K562 (cell line): ENCODE measurements around the gene ILF3.

Experiments used
- GABPA ChIP-seq: fragments of 200-800 bp; sonication (Bioruptor generic); conservative IDR thresholded peaks from 2 replicates; pipeline ENCODE4 v1.6.1; 2016; ENCODE audit warnings: low read depth, missing genetic modification characterization, missing compliant biosample characterization
- NR3C1 ChIP-seq: sonication (generic); formaldehyde crosslinking; IDR thresholded peaks from 2 replicates; pipeline ENCODE4 v1.8.1; 2022; ENCODE audit warnings: missing genetic modification reagents
- NRF1 ChIP-seq, 2 experiments: fragments of 450-650 bp; IDR thresholded peaks in 1 of 2; conservative IDR thresholded peaks in 1 of 2; 2 replicates each; pipeline ENCODE4 v1.6.1; 2014; ENCODE audit warnings: mild to moderate bottlenecking in 2 of 2
- POLR2A ChIP-seq: fragments of 450-650 bp; conservative IDR thresholded peaks from 2 replicates; pipeline ENCODE4 v1.6.1; 2016
- RCOR1 ChIP-seq, 2 experiments: IDR thresholded peaks; 2 replicates each; pipeline ENCODE4 v1.6.1; 2012; ENCODE audit warnings: low read depth in 2 of 2, low read length in 2 of 2, borderline replicate concordance in 1 of 2, improper control_type of control experiment in 1 of 2
- ZC3H11A ChIP-seq: IDR thresholded peaks from 2 replicates; pipeline ENCODE4 v1.6.1; 2012; ENCODE audit warnings: low read depth, low read length, improper control_type of control experiment
- ZFX ChIP-seq: sonication (generic); formaldehyde crosslinking; IDR thresholded peaks from 2 replicates; pipeline ENCODE4 v1.8.0; 2022; ENCODE audit warnings: mild to moderate bottlenecking, missing genetic modification reagents, moderate library complexity
- ZNF717 ChIP-seq: fragments of 250-450 bp; sonication (Bioruptor Pico); IDR thresholded peaks from 2 replicates; pipeline ENCODE4 v1.5.0; 2021
- TF ChIP-seq, protein P1 (sequence below): fragments of 250-450 bp; sonication (Bioruptor Pico); IDR thresholded peaks from 2 replicates; pipeline ENCODE4 v1.4.0; 2020; ENCODE audit warnings: mild to moderate bottlenecking, moderate library complexity
- TF ChIP-seq, protein P2 (sequence below), 3 experiments: IDR thresholded peaks in 2 of 3; conservative IDR thresholded peaks in 1 of 3; 2 replicates each; pipeline ENCODE4 v1.5.1; 2011 to 2012; ENCODE audit warnings: low read length in 3 of 3, mild to moderate bottlenecking in 3 of 3, control low read depth in 2 of 3, improper control_type of control experiment in 1 of 3, inconsistent platforms in 1 of 3, low read depth in 1 of 3, mixed read lengths in 1 of 3, moderate library complexity in 1 of 3; ENCODE audit not compliant: insufficient read depth in 2 of 3
- TF ChIP-seq, protein P3 (sequence below), 2 experiments: fragments of 150-350 bp in 1 of 2; IDR thresholded peaks; 2 replicates each; pipeline ENCODE4 v1.6.1; 2012 to 2016; ENCODE audit warnings: low read depth in 2 of 2, low read length in 2 of 2, mild to moderate bottlenecking in 1 of 2, moderate library complexity in 1 of 2

DNA sequence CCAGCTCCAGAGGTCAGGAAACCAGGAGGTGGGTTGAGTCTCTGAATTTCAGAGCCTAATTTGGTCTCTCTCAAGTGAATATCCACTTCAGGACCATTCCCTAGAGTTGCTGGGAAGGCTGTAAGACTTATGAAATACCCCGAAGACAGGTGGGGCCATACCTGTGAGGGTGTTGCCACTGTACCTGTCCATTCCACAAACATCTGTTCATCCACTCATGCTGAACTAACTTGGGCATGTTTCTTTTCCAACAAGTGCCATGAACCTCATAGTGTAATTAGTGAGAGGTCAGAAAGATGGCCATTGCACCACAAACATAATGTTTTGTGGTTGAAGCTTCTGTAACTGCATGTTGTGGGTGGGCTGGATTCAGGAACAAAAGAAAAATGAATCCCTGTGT, 7.8 kb downstream of the ILF3 start:
- no peak for TF ChIP-seq NRF1 (conservative IDR thresholded peaks at IDR 0.05 in 1 of 2, IDR thresholded peaks at IDR 0.05 in 1 of 2)
- TF ChIP-seq ZC3H11A = no peak
- TF ChIP-seq POLR2A = no peak
- no peak for TF ChIP-seq ZFX (CRISPR knock-in tag)
- TF ChIP-seq RCOR1 (IDR thresholded peaks at IDR 0.05; ENCODE audit: borderline replicate concordance in 1 of 2, low read depth in 2 of 2, low read length in 2 of 2) = no peak
- TF ChIP-seq, protein P1, sequence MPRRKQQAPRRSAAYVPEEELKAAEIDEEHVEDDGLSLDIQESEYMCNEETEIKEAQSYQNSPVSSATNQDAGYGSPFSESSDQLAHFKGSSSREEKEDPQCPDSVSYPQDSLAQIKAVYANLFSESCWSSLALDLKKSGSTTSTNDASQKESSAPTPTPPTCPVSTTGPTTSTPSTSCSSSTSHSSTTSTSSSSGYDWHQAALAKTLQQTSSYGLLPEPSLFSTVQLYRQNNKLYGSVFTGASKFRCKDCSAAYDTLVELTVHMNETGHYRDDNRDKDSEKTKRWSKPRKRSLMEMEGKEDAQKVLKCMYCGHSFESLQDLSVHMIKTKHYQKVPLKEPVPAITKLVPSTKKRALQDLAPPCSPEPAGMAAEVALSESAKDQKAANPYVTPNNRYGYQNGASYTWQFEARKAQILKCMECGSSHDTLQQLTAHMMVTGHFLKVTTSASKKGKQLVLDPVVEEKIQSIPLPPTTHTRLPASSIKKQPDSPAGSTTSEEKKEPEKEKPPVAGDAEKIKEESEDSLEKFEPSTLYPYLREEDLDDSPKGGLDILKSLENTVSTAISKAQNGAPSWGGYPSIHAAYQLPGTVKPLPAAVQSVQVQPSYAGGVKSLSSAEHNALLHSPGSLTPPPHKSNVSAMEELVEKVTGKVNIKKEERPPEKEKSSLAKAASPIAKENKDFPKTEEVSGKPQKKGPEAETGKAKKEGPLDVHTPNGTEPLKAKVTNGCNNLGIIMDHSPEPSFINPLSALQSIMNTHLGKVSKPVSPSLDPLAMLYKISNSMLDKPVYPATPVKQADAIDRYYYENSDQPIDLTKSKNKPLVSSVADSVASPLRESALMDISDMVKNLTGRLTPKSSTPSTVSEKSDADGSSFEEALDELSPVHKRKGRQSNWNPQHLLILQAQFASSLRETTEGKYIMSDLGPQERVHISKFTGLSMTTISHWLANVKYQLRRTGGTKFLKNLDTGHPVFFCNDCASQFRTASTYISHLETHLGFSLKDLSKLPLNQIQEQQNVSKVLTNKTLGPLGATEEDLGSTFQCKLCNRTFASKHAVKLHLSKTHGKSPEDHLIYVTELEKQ (CRISPR knock-in tag) = no peak
- TF ChIP-seq GABPA (tag) = no peak
- TF ChIP-seq NR3C1 (CRISPR knock-in tag) = no peak
- TF ChIP-seq, protein P2, sequence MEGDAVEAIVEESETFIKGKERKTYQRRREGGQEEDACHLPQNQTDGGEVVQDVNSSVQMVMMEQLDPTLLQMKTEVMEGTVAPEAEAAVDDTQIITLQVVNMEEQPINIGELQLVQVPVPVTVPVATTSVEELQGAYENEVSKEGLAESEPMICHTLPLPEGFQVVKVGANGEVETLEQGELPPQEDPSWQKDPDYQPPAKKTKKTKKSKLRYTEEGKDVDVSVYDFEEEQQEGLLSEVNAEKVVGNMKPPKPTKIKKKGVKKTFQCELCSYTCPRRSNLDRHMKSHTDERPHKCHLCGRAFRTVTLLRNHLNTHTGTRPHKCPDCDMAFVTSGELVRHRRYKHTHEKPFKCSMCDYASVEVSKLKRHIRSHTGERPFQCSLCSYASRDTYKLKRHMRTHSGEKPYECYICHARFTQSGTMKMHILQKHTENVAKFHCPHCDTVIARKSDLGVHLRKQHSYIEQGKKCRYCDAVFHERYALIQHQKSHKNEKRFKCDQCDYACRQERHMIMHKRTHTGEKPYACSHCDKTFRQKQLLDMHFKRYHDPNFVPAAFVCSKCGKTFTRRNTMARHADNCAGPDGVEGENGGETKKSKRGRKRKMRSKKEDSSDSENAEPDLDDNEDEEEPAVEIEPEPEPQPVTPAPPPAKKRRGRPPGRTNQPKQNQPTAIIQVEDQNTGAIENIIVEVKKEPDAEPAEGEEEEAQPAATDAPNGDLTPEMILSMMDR (IDR thresholded peaks at IDR 0.05 in 2 of 3, conservative IDR thresholded peaks at IDR 0.05 in 1 of 3; ENCODE audit: insufficient read depth in 2 of 3, low read depth in 1 of 3, low read length in 3 of 3) = no peak
- no peak for TF ChIP-seq ZNF717 (CRISPR knock-in tag)
- TF ChIP-seq, protein P3, sequence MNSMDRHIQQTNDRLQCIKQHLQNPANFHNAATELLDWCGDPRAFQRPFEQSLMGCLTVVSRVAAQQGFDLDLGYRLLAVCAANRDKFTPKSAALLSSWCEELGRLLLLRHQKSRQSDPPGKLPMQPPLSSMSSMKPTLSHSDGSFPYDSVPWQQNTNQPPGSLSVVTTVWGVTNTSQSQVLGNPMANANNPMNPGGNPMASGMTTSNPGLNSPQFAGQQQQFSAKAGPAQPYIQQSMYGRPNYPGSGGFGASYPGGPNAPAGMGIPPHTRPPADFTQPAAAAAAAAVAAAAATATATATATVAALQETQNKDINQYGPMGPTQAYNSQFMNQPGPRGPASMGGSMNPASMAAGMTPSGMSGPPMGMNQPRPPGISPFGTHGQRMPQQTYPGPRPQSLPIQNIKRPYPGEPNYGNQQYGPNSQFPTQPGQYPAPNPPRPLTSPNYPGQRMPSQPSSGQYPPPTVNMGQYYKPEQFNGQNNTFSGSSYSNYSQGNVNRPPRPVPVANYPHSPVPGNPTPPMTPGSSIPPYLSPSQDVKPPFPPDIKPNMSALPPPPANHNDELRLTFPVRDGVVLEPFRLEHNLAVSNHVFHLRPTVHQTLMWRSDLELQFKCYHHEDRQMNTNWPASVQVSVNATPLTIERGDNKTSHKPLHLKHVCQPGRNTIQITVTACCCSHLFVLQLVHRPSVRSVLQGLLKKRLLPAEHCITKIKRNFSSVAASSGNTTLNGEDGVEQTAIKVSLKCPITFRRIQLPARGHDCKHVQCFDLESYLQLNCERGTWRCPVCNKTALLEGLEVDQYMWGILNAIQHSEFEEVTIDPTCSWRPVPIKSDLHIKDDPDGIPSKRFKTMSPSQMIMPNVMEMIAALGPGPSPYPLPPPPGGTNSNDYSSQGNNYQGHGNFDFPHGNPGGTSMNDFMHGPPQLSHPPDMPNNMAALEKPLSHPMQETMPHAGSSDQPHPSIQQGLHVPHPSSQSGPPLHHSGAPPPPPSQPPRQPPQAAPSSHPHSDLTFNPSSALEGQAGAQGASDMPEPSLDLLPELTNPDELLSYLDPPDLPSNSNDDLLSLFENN (IDR thresholded peaks at IDR 0.05; ENCODE audit: low read depth in 2 of 2, low read length in 2 of 2) = no peak
